Stimulated activated CD4-positive, alpha-beta T cell treated with anti-CD3 and anti-CD28 coated beads, Interleukin-1b, Interleukin-23, amount 100 ng/mL, for 48 hours (primary cell): ENCODE data around the gene SPINK7.

Experiments
- DNase-seq: peaks from one replicate; pipeline ENCODE4 v3.0.0-alpha.2; 2020

The SPINK7 gene

DNA sequence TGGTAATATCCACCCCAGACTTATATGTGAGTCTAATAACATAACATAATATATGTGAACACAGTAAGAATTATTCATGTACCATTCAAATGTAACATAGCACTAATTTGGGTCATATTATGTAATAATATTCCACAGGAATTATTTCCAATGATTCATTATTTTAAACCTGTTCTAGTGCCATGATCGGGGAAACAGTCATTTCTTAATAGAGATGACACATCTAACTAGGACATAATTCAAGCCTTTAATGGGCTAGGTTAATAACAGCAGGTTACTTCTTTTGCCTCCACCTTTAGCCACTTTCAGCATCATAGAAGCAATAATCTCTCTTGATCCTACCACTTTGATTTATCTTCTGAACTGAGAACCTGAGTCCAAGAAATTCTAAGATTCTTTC is 35.5 kb downstream of the SPINK7 start:
- DNase-seq: no peak

DNA sequence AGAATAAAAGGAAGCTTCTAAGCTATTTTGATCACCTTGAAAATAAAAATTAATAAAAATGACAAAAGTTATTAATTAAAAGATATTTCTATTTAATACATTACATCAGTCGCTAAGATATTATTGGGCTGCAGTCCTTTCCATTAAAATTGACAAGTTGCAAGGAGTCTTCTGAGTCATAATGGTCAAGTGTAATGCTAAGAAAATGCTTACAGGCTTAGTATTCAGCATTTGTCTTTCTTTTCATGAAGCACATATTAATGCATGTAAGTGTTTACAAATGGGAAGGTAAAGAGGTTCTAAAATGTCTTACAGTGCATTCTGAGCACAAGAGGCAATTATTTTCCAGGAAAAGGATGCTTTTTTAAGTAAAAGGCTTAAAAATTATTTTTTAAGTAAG is 40.5 kb downstream of the SPINK7 start:
- no peak for DNase-seq

DNA sequence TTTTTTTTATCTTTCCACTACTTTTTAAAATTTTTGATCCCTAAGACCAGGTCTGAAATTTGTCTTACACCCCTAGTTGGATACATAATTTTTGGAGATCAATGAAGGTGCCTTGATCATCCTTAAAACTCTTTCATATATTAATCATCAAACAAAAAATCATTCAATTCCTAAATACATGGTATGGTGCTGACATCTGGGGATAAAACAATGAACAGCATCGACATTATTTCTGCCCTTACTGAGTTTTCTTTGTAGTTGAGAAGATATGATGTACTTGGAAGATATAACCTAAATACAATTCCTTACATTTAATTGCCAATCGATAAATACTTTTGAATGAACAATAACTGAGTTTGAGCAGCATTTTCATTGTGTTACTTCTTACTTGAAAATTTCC is 41.4 kb downstream of the SPINK7 start:
- DNase-seq: no peak

DNA sequence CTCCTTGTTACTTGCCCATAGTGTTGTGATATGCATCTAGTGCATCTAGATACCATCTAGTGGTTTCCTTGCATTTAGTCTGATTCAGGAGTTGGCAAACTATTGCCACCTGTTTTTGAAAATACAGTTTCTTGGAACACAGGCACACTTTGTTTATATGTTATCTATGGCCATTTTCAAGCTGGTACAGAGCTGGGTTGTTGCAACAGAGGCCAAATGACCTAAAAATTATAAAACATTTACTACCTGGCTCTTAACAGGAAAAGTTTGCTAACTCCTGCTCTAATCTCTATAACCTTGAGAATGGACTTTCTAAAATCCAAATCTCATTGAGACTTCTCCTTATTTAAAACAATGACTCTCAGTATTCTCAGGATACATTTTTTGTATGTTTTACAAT is 52.1 kb downstream of the SPINK7 start:
- DNase-seq: no peak
